ENCODE results near the gene KCND2. TPM values are rescaled to one million over a fixed set of nuclear protein-coding genes. Genes with fewer than 3 reads are reported as not detected.

The KCND2 gene
- total and polyA plus RNA-seq, 2 of the 8 experiments (the other 6 are each of a cell fraction or from before 2014, with no cell fraction given): 4.6 to 7.7 TPM

DNA sequence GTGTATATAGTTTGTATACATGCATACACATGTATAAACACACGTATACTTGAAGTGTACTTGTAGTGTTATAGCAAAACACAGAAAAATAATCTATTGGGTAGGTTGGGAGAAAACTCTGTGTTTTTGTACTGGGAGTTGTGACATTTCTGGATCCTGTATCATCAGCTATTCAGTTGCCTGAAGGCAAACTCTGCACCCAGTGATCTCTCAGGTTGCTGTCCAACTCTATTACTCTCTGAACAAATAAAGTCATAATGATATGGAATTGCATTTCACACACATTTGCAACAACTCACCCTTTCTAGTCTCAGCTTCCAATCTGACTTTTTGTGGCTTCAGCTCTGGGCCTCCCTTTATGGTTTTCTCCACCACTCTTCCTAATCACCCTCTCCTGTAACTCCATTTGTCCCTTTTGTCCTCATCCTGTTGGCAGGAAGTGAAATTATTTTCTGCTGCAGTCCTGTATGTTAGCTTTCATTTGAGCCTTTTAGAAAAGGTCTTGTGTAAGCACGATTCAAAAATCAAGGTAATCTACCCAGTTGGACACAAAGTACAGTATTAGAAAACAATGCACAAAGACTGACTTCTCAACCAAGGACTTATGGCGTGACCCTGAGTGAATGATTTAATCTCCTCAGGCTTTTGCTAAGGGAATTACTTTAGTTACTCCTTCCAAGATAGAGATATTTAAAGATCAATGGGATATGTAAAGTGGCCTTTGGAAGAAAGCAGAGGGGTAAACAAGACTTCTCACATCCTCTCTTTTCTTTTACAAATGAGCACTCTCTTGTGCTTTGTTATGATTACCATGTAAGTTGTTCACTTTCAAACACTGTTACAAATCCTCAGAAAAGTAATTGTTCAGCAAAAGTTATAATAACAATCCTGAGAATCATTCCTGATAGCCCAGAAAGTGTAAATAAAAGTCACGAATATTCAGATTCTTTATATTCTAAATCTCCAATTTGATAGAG is 249.1 kb downstream of the KCND2 start (continued):
- TF ChIP-seq CBX5 (IDR thresholded peaks at IDR 0.05; ENCODE audit: low read depth, low read length) (no peak), POLR2A (IDR thresholded peaks at IDR 0.05; ENCODE audit: control extremely low read depth in 1 of 2, low read depth in 2 of 2, low read length in 2 of 2) (no peak), CTBP2 (IDR thresholded peaks at IDR 0.05; ENCODE audit: borderline replicate concordance, insufficient read depth, insufficient read length, low read length) (no peak), KDM1A (IDR thresholded peaks at IDR 0.05; ENCODE audit: borderline replicate concordance, low read length) (no peak), SUZ12 (IDR thresholded peaks at IDR 0.05; ENCODE audit: low read length) (no peak), TAF7 (optimal IDR thresholded peaks at IDR 0.05; ENCODE audit: borderline replicate concordance, low read depth, low read length) (no peak), HDAC2 (IDR thresholded peaks at IDR 0.05; ENCODE audit: borderline replicate concordance in 1 of 2, low read depth in 2 of 2, low read length in 2 of 2) (peak; percentile 13 to 77; a peak in 2 of 4 replicates), JUN (IDR thresholded peaks at IDR 0.05; ENCODE audit: low read depth, low read length) (no peak), CREB1 (IDR thresholded peaks at IDR 0.05) (no peak), TAF1 (IDR thresholded peaks at IDR 0.05; ENCODE audit: low read depth, low read length) (0 out of 2 replicates have a peak, but pooled peaks have one; percentile 16), SIX5 (IDR thresholded peaks at IDR 0.05; ENCODE audit: low read depth, low read length) (peak; percentile 17; the same call in 1 of the 2 replicates), SP2 (IDR thresholded peaks at IDR 0.05; ENCODE audit: low read length) (no peak), EP300 (IDR thresholded peaks at IDR 0.05; ENCODE audit: borderline replicate concordance in 1 of 2, low read depth in 2 of 2, low read length in 2 of 2) (peak in 1 of 2 experiments; percentile 73; a peak in 1 of 3 replicates), RAD21 (IDR thresholded peaks at IDR 0.05 in 1 of 2, conservative IDR thresholded peaks at IDR 0.05 in 1 of 2; ENCODE audit: low read depth in 2 of 2, low read length in 2 of 2) (no peak), SIN3A (conservative IDR thresholded peaks at IDR 0.05 in 1 of 2, IDR thresholded peaks at IDR 0.05 in 1 of 2; ENCODE audit: low read depth in 1 of 2, low read length in 2 of 2) (no peak), BACH1 (IDR thresholded peaks at IDR 0.05; ENCODE audit: low read length) (no peak), KDM5A (IDR thresholded peaks at IDR 0.05; ENCODE audit: low read length) (no peak), POU5F1 (IDR thresholded peaks at IDR 0.05; ENCODE audit: low read depth, low read length) (no peak; the same call in 1 of the 2 replicates), CHD2 (IDR thresholded peaks at IDR 0.05; ENCODE audit: low read length) (no peak)
- TF ChIP-seq, protein P1, sequence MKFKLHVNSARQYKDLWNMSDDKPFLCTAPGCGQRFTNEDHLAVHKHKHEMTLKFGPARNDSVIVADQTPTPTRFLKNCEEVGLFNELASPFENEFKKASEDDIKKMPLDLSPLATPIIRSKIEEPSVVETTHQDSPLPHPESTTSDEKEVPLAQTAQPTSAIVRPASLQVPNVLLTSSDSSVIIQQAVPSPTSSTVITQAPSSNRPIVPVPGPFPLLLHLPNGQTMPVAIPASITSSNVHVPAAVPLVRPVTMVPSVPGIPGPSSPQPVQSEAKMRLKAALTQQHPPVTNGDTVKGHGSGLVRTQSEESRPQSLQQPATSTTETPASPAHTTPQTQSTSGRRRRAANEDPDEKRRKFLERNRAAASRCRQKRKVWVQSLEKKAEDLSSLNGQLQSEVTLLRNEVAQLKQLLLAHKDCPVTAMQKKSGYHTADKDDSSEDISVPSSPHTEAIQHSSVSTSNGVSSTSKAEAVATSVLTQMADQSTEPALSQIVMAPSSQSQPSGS (IDR thresholded peaks at IDR 0.05; ENCODE audit: low read length): no peak
